Stomach (tissue), 9 donors: ENCODE data around the gene PDE3B. TPM values are rescaled to one million over a fixed set of nuclear protein-coding genes. Genes with fewer than 3 reads are reported as not detected.
A peak's percentile ranks its signal among the peaks of the same experiment; 100 is the strongest.
"Not testable (repeated sequence)": the region's sequence is repeated elsewhere in the genome, so short reads cannot be mapped to it uniquely, and the experiment has no call there.

Source experiments
- DNase-seq, 2 donors: peaks; one replicate each; pipeline versions ENCODE4 v3.0.0 to v3.0.0-alpha.2; 2013 to 2019
- H3K27ac ChIP-seq, 5 donors: fragments of 200-600 bp in 4 of 5; sonication (generic) in 4 of 5; one replicate each; pipeline ENCODE4 v1.5.1; 2013 to 2019; ENCODE audit warnings: mild to moderate bottlenecking in 1 of 5, moderate library complexity in 1 of 5
- H3K27me3 ChIP-seq, 3 donors: fragments of 200-600 bp; sonication (generic); one replicate each; pipeline ENCODE4 v1.5.1; 2017 to 2019; ENCODE audit warnings: mixed run types in 1 of 3
- H3K36me3 ChIP-seq, 4 donors: fragments of 200-600 bp; sonication (generic); 1 replicate in 3 of 4; 2 replicates in 1 of 4; pipeline ENCODE4 v1.5.1; 2016 to 2019
- H3K4me1 ChIP-seq, 4 donors: fragments of 200-600 bp; sonication (generic); one replicate each; pipeline ENCODE4 v1.5.1; 2016 to 2019
- H3K4me3 ChIP-seq, 4 donors: fragments of 200-600 bp; sonication (generic) in 3 of 4; one replicate each; pipeline ENCODE4 v1.5.1; 2016 to 2019; ENCODE audit warnings: mild to moderate bottlenecking in 1 of 4
- H3K9me3 ChIP-seq, 4 donors: fragments of 200-600 bp; sonication (generic); one replicate each; pipeline ENCODE4 v1.5.1; 2016 to 2019
- EP300 ChIP-seq: sonication (generic); formaldehyde crosslinking; IDR thresholded peaks from one replicate; pipeline ENCODE4 v1.6.1; 2017; ENCODE audit warnings: antibody characterized with exemption
- POLR2A ChIP-seq, 4 donors: fragments of 450-650 bp; IDR thresholded peaks; one replicate each; pipeline ENCODE4 v1.6.1; 2016; ENCODE audit warnings: antibody characterized with exemption in 4 of 4, control low read depth in 2 of 4, mild to moderate bottlenecking in 1 of 4, moderate library complexity in 1 of 4
- POLR2AphosphoS5 ChIP-seq, 3 donors: sonication (generic); formaldehyde crosslinking; IDR thresholded peaks; one replicate each; pipeline ENCODE4 v1.6.1; 2016; ENCODE audit warnings: antibody characterized with exemption in 3 of 3
- WGBS, 5 donors: extraction: QIAGEN DNeasy Blood & Tissue Kit in 3 of 5; methylation state at CpG; one replicate each; pipeline versions ENCODE4 v1.1.5 to v1.1.7; 2013 to 2018; 5-methylcytosine and 5-hydroxymethylcytosine counted together
- intact Hi-C: fragments of 100-400 bp; cut with DNase I; formaldehyde crosslinking; loops from one replicate; pipeline ENCODE4 v1.15.1; 2023; ENCODE audit warnings: low total_unique reads
- polyA plus RNA-seq, 3 donors: library from polyadenylated mRNA; stranded (reverse); fragments of 200-250 nt; gene quantifications; one replicate each; pipeline ENCODE4 v1.2.3, GENCODE V29; 2013
- total RNA-seq, 5 donors: library from RNA; depleted of rRNA; stranded (reverse); fragments of >200 nt; gene quantifications; one replicate each; pipeline versions ENCODE4 v1.1.0 to v1.2.3, GENCODE V29; 2014 to 2016
- TF ChIP-seq, protein P1 (sequence below), 7 experiments: fragments of 450-650 bp in 4 of 7; fragments of 200-600 bp in 3 of 7; sonication (generic) in 3 of 7; IDR thresholded peaks; one replicate each; pipeline ENCODE4 v1.5.1; 2016 to 2019; ENCODE audit warnings: antibody characterized with exemption in 7 of 7, control low read depth in 2 of 7, mild to moderate bottlenecking in 1 of 7
- donor health status: healthy with polysubstance abuse.
- donor health status: Bipolar disorder and iron deficiency.
- donor health status: healthy.

The PDE3B gene
- total and polyA plus RNA-seq, 8 donors: 1.2 to 49.2 (median 14.2) TPM

DNA sequence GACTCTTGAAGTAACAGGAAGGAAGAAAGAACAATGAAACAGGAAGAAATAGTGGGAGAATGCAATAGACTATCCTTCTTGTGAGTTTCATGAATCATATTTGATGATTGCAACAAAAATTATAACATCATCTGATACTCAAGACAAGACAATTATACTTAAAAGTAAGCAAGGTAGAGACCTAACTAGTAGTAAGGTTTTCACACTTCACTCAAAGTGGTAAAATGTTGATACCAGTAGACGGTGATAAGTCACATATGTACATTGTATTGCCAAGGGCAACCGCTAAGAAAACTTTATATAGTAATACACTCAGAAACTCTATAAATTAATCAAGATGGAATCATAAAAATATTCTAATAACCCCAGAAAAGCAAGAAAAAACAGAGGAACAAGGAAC lies 140.6 kb downstream of the PDE3B start:
- no peaks in the 10 kb centered on the region for H3K27me3 ChIP-seq
- 53 to 85% (median 65%) methylated on average over 2 of the region's 2 CpGs for WGBS, 5 donors
- no peak overlapping the region for H3K4me3 ChIP-seq
- no peaks in the 10 kb centered on the region for H3K36me3 ChIP-seq
- DNase-seq: no peak
- no peak overlapping the region for H3K27ac ChIP-seq
- TF ChIP-seq, protein P1, sequence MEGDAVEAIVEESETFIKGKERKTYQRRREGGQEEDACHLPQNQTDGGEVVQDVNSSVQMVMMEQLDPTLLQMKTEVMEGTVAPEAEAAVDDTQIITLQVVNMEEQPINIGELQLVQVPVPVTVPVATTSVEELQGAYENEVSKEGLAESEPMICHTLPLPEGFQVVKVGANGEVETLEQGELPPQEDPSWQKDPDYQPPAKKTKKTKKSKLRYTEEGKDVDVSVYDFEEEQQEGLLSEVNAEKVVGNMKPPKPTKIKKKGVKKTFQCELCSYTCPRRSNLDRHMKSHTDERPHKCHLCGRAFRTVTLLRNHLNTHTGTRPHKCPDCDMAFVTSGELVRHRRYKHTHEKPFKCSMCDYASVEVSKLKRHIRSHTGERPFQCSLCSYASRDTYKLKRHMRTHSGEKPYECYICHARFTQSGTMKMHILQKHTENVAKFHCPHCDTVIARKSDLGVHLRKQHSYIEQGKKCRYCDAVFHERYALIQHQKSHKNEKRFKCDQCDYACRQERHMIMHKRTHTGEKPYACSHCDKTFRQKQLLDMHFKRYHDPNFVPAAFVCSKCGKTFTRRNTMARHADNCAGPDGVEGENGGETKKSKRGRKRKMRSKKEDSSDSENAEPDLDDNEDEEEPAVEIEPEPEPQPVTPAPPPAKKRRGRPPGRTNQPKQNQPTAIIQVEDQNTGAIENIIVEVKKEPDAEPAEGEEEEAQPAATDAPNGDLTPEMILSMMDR (IDR thresholded peaks at IDR 0.05): no peak
- TF ChIP-seq POLR2A (IDR thresholded peaks at IDR 0.05) (no peak), EP300 (no peak), POLR2AphosphoS5 (IDR thresholded peaks at IDR 0.05) (no peak)
- no peaks in the 10 kb centered on the region for H3K4me1 ChIP-seq
- no peaks in the 10 kb centered on the region for H3K9me3 ChIP-seq
- intact Hi-C loops: no loop called here

DNA sequence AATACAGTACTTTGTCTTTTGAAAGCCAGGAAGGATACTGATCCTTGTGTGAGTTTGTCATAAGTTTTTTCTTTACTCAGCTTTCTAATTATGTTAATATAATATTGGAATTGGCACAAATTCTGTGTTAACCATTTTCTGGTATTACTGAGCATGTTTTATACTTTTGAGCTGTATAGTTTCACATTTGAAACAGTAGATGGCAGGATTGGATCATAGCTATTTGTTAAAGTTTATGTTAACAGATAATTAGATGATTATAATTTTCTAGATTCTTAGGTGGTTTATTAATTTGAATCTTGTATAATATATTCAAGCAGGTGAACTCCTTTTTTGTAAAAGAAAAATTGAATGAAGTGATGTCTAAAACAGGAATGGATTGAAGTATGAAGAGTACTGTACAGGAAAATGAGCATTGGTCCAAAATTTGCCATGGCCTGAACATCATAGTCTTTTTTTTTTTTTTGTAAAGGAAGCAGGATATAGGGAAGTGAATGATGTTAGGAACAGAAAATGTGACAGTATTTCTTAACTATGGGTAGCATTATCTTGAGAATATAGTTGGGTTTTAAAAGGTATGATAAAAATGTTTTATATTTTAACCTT lies 146.4 kb downstream of the PDE3B start:
- Histone ChIP-seq H3K4me3 (no peak overlapping the region), H3K4me1 (no peaks in the 10 kb centered on the region), H3K27me3 (no peaks in the 10 kb centered on the region), H3K36me3 (no peaks in the 10 kb centered on the region), H3K27ac (no peak overlapping the region), H3K9me3 (no peaks in the 10 kb centered on the region)
- TF ChIP-seq, protein P1 (IDR thresholded peaks at IDR 0.05): peak in 5 of 7 experiments; percentile 5 to 44 (median 41)
- TF ChIP-seq POLR2A (IDR thresholded peaks at IDR 0.05): no peak
- DNase-seq: peak in 1 of 2 donors; percentile 30
- intact Hi-C loops: loop anchor here (10.0 kb wide), 2 partner anchors 115 to 285 kb away; partner anchors contain the start of gene CALCB

DNA sequence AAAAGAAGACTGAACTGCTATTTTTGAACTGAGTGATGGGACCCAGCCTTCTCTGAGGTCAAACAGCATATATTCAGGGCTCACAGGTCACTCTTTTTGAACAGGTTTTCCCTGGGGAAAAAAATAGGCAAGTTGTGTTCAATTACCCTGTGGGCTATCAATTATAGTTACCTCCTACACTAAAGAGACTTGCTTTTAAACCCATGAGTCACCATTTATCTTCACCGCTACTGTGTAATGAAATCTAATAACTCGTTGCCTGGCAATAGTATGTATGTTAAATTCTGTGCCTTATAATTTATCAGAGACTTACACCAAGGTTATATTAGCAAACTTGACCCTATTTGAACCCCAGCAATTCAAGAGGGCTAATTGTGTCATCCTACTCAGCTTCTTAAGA lies 149.9 kb downstream of the PDE3B start:
- no peak overlapping the region for H3K4me3 ChIP-seq
- 48 to 69% (median 50%) methylated on average over 2 of the region's 2 CpGs for WGBS, 5 donors
- no peak for DNase-seq
- intact Hi-C loops: loop anchor here (10.0 kb wide), 2 partner anchors 111 to 281 kb away; partner anchors contain the start of gene CALCB
- no peaks in the 10 kb centered on the region for H3K36me3 ChIP-seq
- TF ChIP-seq EP300: no peak
- TF ChIP-seq POLR2A (IDR thresholded peaks at IDR 0.05): no peak
- TF ChIP-seq POLR2AphosphoS5 (IDR thresholded peaks at IDR 0.05): no peak
- TF ChIP-seq, protein P1 (IDR thresholded peaks at IDR 0.05): no peak
- no peak overlapping the region for H3K27ac ChIP-seq
- no peaks in the 10 kb centered on the region for H3K9me3 ChIP-seq
- no peaks in the 10 kb centered on the region for H3K27me3 ChIP-seq
- H3K4me1 ChIP-seq: no peaks in the 10 kb centered on the region

DNA sequence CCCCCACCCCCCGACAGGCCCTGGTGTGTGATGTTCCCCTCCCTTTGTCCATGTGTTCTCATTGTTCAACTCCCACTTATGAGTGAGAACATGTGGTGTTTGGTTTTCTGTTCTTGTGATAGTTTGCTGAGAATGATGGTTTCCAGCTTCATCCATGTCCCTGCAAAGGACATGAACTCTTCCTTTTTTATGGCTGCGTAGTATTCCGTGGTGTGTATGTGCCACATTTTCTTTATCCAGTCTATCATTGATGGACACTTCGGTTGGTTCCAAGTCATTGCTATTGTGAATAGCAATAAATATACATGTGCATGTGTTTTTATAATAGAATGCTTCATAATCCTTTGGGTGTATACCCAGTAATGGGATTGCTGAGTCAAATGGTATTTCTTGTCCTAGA lies 152.4 kb downstream of the PDE3B start:
- not testable (repeated sequence) for H3K4me3 ChIP-seq, H3K4me1 ChIP-seq, H3K36me3 ChIP-seq, H3K27me3 ChIP-seq, H3K27ac ChIP-seq, H3K9me3 ChIP-seq, DNase-seq
- 92 to 98% (median 94%) methylated on average over 4 of the region's 4 CpGs for WGBS, 5 donors
- intact Hi-C loops: loop anchor here (10.0 kb wide), 2 partner anchors 109 to 279 kb away; partner anchors contain the start of gene CALCB

DNA sequence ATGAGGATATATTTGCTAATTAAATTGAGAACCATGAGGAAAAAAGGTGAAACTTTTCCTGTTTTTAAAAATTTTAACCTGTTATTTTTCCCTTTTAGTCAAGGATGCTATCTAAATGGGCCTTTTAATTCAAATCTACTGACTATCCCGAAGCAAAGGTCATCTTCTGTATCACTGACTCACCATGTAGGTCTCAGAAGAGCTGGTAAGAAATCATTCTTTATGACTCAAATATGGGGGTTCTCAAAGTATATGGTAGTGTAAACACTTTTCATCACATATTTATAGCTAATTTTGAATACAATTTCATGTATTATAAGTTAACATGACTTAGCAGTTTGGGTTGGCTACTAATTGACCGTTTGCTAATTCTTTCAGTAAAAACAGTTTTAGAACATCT lies 160.2 kb downstream of the PDE3B start:
- Histone ChIP-seq H3K27me3 (no peaks in the 10 kb centered on the region), H3K4me1 (no peaks in the 10 kb centered on the region), H3K36me3 (no peaks in the 10 kb centered on the region), H3K4me3 (no peak overlapping the region), H3K27ac (no peak overlapping the region), H3K9me3 (no peaks in the 10 kb centered on the region)
- TF ChIP-seq, protein P1 (IDR thresholded peaks at IDR 0.05): no peak
- no peak for TF ChIP-seq POLR2A (IDR thresholded peaks at IDR 0.05)
- TF ChIP-seq EP300: no peak
- no peak for TF ChIP-seq POLR2AphosphoS5 (IDR thresholded peaks at IDR 0.05)
- DNase-seq: no peak
- 92 to 96% (median 95%) methylated on average over 2 of the region's 2 CpGs for WGBS, 5 donors
- intact Hi-C loops: no loop called here
